Keratinocyte (primary cell): Measurements from ENCODE around the gene TRPV2. TPM values are rescaled to one million over a fixed set of nuclear protein-coding genes. Genes with fewer than 3 reads are reported as not detected.

Experiments
- DNase-seq: peaks from one replicate; pipeline ENCODE4 v3.0.0-alpha.2; 2011; ENCODE audit warnings: low read depth, missing footprints, low spot score
- FAIRE-seq: peaks from 2 replicates; lab custom pipeline; 2011; peaks lifted over from hg19 to GRCh38; lab: Jason Lieb, UNC
- H2AFZ ChIP-seq: 2 replicates; pipeline ENCODE4 v1.6.0; 2012; ENCODE audit warnings: low read length, control low read depth, inconsistent platforms; ENCODE audit not compliant: control insufficient read depth
- H3K27ac ChIP-seq: 2 replicates; pipeline ENCODE4 v1.5.1; 2011; ENCODE audit warnings: low read length; ENCODE audit not compliant: control insufficient read depth, insufficient read depth
- H3K27me3 ChIP-seq: 3 replicates; pipeline ENCODE4 v1.6.0; 2011; ENCODE audit warnings: low read length; ENCODE audit not compliant: control insufficient read depth, insufficient read depth; ENCODE audit errors: extremely low read depth
- H3K36me3 ChIP-seq, 2 experiments: 2 replicates in 1 of 2; 3 replicates in 1 of 2; pipeline ENCODE4 v1.5.1; 2011; ENCODE audit warnings: low read length in 2 of 2, mild to moderate bottlenecking in 1 of 2; ENCODE audit not compliant: control insufficient read depth in 2 of 2, insufficient read depth in 2 of 2; ENCODE audit errors: extremely low read depth in 1 of 2
- H3K4me1 ChIP-seq: 3 replicates; pipeline ENCODE4 v1.5.1; 2011; ENCODE audit warnings: low read length; ENCODE audit not compliant: control insufficient read depth, insufficient read depth; ENCODE audit errors: extremely low read depth
- H3K4me2 ChIP-seq: 3 replicates; pipeline ENCODE4 v1.6.0; 2011; ENCODE audit warnings: low read depth, low read length; ENCODE audit not compliant: control insufficient read depth, insufficient read depth; ENCODE audit errors: extremely low read depth
- H3K4me3 ChIP-seq, 3 experiments: fragments of 200-600 bp in 1 of 3; sonication (generic) in 1 of 3; 2 replicates in 2 of 3; 3 replicates in 1 of 3; pipeline ENCODE4 v1.5.1; 2011 to 2016; ENCODE audit warnings: low read length in 3 of 3, mild to moderate bottlenecking in 3 of 3, control low read depth in 2 of 3, inconsistent platforms in 1 of 3, low read depth in 1 of 3, mixed read lengths in 1 of 3, mixed run types in 1 of 3, moderate library complexity in 1 of 3; ENCODE audit not compliant: control insufficient read depth in 2 of 3, insufficient read depth in 2 of 3; ENCODE audit errors: extremely low read depth in 1 of 3
- H3K79me2 ChIP-seq: 2 replicates; pipeline ENCODE4 v1.6.0; 2012; ENCODE audit warnings: low read length; ENCODE audit not compliant: control insufficient read depth, insufficient read depth
- H3K9ac ChIP-seq: 3 replicates; pipeline ENCODE4 v1.6.0; 2011; ENCODE audit warnings: low read length; ENCODE audit not compliant: control insufficient read depth, insufficient read depth; ENCODE audit errors: extremely low read depth
- H3K9me1 ChIP-seq: 3 replicates; pipeline ENCODE4 v1.6.0; 2011; ENCODE audit warnings: low read length; ENCODE audit not compliant: control insufficient read depth, insufficient read depth; ENCODE audit errors: extremely low read depth
- H3K9me3 ChIP-seq: 2 replicates; pipeline ENCODE4 v1.5.1; 2012; ENCODE audit warnings: low read depth, low read length; ENCODE audit not compliant: control insufficient read depth
- H4K20me1 ChIP-seq: 3 replicates; pipeline ENCODE4 v1.6.0; 2011; ENCODE audit warnings: low read length; ENCODE audit not compliant: control insufficient read depth, insufficient read depth; ENCODE audit errors: extremely low read depth
- EZH2 ChIP-seq: IDR thresholded peaks from one replicate; pipeline ENCODE4 v1.6.1; 2012; ENCODE audit warnings: inconsistent platforms, mild to moderate bottlenecking, low read length, moderate library complexity
- dilution Hi-C: fragments of 300-500 bp; cut with MboI; formaldehyde crosslinking; loops from one replicate; pipeline ENCODE4 v1.7.0; 2020; ENCODE audit warnings: low sequenced_read_pairs; ENCODE audit not compliant: extremely low pct_ligation_motif_present
- polyA plus RNA-seq, 5 experiments: library from polyadenylated mRNA; depleted of rRNA in 3 of 5; stranded (reverse) in 3 of 5; stranded (forward) in 1 of 5; unstranded in 1 of 5; fragments of >200 nt; gene quantifications; 1 replicate in 1 of 5; 2 replicates in 3 of 5; 3 replicates in 1 of 5; pipeline versions ENCODE4 v1.2.1 to v1.2.3, GENCODE V29; 2011 to 2012; ENCODE audit warnings: missing spikeins in 2 of 5, low read depth in 1 of 5, low replicate concordance in 1 of 5
- TF ChIP-seq, protein P1 (sequence below), 3 experiments: IDR thresholded peaks in 1 of 3; conservative IDR thresholded peaks in 1 of 3; optimal IDR thresholded peaks in 1 of 3; 2 replicates in 2 of 3; 3 replicates in 1 of 3; pipeline versions ENCODE3 to v1.5.1; 2011; ENCODE audit warnings: low read length in 3 of 3, mild to moderate bottlenecking in 3 of 3, moderate library complexity in 2 of 3, control low read depth in 1 of 3, inconsistent platforms in 1 of 3; ENCODE audit not compliant: insufficient read depth in 2 of 3; ENCODE audit errors: extremely low read depth in 1 of 3

TRPV2 gene
- polyA plus RNA-seq, 1 donor (not counting 4 experiments of a cell fraction or from before 2014, with no cell fraction given), result 0.09 TPM

DNA sequence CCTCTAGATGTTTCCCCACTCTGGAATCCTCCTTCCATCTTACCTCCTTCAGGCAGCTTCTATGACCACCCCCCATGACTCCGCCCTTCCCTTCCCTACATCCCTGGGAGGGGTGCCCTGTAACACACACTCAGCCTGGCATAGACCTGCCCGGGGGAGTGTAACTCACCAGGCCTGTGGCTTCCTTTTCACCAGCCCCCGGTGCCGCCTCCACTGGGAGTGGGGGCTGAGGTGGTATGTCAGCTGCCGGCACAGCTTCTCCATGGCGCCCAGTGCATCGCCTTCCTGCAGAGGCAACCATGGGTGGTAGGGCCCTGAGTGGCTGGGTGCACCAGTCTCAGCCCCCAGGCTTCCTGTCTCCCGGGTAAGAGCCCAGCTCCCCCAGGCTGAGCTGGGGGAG lies 32.3 kb downstream of the TRPV2 start:
- H3K27ac ChIP-seq, result no peak overlapping the region
- no peaks in the 10 kb centered on the region for H3K9me3 ChIP-seq
- no peak for DNase-seq
- peaks cover 50% of the 10 kb centered on the region for H4K20me1 ChIP-seq
- no peak overlapping the region for H3K9ac ChIP-seq
- H3K4me3 ChIP-seq, result no peak overlapping the region
- H2AFZ ChIP-seq, result no peak overlapping the region
- H3K4me1 ChIP-seq, result no peaks in the 10 kb centered on the region
- dilution Hi-C loops, result no loop called here
- no peaks in the 10 kb centered on the region for H3K27me3 ChIP-seq
- FAIRE-seq, result no peak
- no peak overlapping the region for H3K4me2 ChIP-seq
- peaks cover 4% of the 10 kb centered on the region for H3K79me2 ChIP-seq
- TF ChIP-seq EZH2, result no peak
- TF ChIP-seq, protein P1, sequence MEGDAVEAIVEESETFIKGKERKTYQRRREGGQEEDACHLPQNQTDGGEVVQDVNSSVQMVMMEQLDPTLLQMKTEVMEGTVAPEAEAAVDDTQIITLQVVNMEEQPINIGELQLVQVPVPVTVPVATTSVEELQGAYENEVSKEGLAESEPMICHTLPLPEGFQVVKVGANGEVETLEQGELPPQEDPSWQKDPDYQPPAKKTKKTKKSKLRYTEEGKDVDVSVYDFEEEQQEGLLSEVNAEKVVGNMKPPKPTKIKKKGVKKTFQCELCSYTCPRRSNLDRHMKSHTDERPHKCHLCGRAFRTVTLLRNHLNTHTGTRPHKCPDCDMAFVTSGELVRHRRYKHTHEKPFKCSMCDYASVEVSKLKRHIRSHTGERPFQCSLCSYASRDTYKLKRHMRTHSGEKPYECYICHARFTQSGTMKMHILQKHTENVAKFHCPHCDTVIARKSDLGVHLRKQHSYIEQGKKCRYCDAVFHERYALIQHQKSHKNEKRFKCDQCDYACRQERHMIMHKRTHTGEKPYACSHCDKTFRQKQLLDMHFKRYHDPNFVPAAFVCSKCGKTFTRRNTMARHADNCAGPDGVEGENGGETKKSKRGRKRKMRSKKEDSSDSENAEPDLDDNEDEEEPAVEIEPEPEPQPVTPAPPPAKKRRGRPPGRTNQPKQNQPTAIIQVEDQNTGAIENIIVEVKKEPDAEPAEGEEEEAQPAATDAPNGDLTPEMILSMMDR (optimal IDR thresholded peaks at IDR 0.05 in 1 of 3, IDR thresholded peaks at IDR 0.05 in 1 of 3, conservative IDR thresholded peaks at IDR 0.05 in 1 of 3; ENCODE audit: extremely low read depth in 1 of 3, insufficient read depth in 2 of 3, low read length in 3 of 3), result no peak
- peaks cover 21 to 22% of the 10 kb centered on the region in 2 experiments for H3K36me3 ChIP-seq
- peaks cover 4% of the 10 kb centered on the region for H3K9me1 ChIP-seq

DNA sequence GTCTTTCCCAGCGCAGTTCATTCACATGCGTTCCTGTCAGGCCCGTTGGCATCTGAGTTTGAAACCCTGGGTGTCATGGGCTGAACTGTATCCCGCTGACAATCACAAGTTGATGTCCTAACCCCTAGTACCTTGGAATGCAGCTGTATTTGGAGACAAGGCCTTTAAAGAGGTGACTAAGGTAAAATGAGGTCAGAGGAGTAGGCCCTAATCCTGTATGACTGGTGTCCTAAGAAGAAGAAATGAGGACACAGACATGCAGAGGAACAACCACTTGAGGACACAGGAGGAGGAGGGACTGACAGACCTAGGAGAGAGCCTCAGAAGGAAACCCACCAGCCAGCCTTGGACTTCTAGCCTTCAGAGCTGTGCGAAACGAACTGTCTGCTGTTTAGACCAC lies 33.1 kb downstream of the TRPV2 start:
- Histone ChIP-seq H3K4me2 (no peak overlapping the region), H3K79me2 (peaks cover 2% of the 10 kb centered on the region), H3K9me1 (peaks cover 4% of the 10 kb centered on the region), H3K9ac (no peak overlapping the region), H4K20me1 (peaks cover 42% of the 10 kb centered on the region), H3K9me3 (no peaks in the 10 kb centered on the region), H3K27me3 (no peaks in the 10 kb centered on the region), H3K27ac (no peak overlapping the region), H3K36me3 (peaks cover 13 to 18% of the 10 kb centered on the region in 2 experiments), H2AFZ (no peak overlapping the region), H3K4me3 (no peak overlapping the region), H3K4me1 (no peaks in the 10 kb centered on the region)
- TF ChIP-seq, protein P1 (optimal IDR thresholded peaks at IDR 0.05 in 1 of 3, IDR thresholded peaks at IDR 0.05 in 1 of 3, conservative IDR thresholded peaks at IDR 0.05 in 1 of 3; ENCODE audit: extremely low read depth in 1 of 3, insufficient read depth in 2 of 3, low read length in 3 of 3), result no peak
- no peak for TF ChIP-seq EZH2
- DNase-seq (no peak), FAIRE-seq (no peak)
- dilution Hi-C loops, result no loop called here
